Measurements from ENCODE around the gene GET3. TPM values are rescaled to one million over a fixed set of nuclear protein-coding genes. Genes with fewer than 3 reads are reported as not detected.

The GET3 gene
- total and polyA plus RNA-seq, 2 of the 13 experiments (the other 11 are each of a cell fraction or from before 2014, with no cell fraction given), result 57.7 to 59.4 TPM

DNA sequence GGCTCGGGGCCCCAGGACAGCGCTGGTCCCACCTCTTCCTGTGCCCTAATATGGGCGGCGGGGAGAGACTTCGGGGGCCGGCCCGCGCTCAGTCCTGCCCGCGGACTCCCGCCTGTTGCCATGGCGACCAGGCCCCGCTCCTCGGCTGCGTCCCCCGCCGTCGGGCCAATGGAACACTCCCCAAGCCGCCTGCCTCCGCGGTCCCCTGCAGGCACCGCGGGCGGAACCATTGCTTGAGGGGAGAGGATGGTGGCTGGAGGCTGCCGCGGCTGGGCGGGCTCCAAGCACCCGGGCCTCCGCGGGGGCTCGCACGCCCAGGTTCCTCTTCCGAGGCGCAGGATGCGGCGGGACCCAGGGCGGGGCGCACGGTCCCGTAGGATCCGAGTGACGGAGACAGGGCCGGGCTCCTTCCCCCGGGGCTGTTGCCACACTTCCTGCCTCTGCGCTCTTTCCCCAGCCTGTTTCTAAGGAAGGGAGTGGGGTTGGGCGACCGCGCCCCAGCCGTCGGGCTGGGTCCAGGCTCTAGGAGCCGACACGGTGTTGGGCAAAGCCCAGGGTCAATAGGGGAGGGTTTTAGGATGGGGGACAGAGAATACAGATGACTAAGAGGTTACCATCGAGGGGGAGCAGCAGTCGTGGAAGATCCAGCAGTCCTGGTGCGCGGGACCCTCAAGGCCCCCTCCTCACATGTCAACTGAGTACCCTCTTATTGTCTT is 52.8 kb downstream of the GET3 start (continued):
- TF ChIP-seq, protein P1, sequence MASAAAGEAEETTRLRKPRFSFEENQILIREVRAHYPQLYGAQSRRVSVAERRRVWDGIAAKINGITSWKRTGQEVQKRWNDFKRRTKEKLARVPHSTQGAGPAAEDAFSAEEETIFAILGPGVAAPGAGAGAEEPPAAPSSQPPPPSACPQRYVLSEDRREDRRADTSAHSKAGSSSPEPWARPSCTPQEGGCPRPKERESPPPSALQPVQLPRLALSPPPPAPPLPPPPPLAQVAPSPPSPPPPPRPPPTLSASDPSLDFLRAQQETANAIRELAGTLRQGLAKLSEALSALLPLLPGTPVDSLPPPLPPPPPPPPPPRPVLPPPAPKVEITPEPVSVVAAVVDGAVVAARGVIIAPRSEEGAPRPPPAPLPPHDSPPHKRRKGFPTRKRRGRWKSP (CRISPR knock-in tag; IDR thresholded peaks at IDR 0.05), result peak; percentile 62; the same call in 1 of the 2 replicates
- TF ChIP-seq ZNF367 (CRISPR knock-in tag; IDR thresholded peaks at IDR 0.05; ENCODE audit: borderline replicate concordance) (no peak), FOXK1 (CRISPR knock-in tag; IDR thresholded peaks at IDR 0.05; ENCODE audit: borderline replicate concordance, low read depth) (peak; percentile 38; the same call in 1 of the 2 replicates), ZNF75D (CRISPR knock-in tag; IDR thresholded peaks at IDR 0.05; ENCODE audit: borderline replicate concordance) (no peak), GZF1 (CRISPR knock-in tag; IDR thresholded peaks at IDR 0.05) (no peak), ZNF562 (CRISPR knock-in tag; IDR thresholded peaks at IDR 0.05; ENCODE audit: borderline replicate concordance) (no peak), ZSCAN25 (CRISPR knock-in tag; IDR thresholded peaks at IDR 0.05) (no peak), MAF1 (CRISPR knock-in tag; IDR thresholded peaks at IDR 0.05; ENCODE audit: borderline replicate concordance) (no peak), ZNF672 (CRISPR knock-in tag; IDR thresholded peaks at IDR 0.05) (no peak), SOX6 (IDR thresholded peaks at IDR 0.05) (no peak), SOX6 (CRISPR knock-in tag; IDR thresholded peaks at IDR 0.05) (peak; percentile 22), PAWR (CRISPR knock-in tag; IDR thresholded peaks at IDR 0.05; ENCODE audit: borderline replicate concordance) (no peak), NFRKB (IDR thresholded peaks at IDR 0.05) (no peak), HMG20A (CRISPR knock-in tag; IDR thresholded peaks at IDR 0.05; ENCODE audit: borderline replicate concordance) (no peak), KLF15 (CRISPR knock-in tag; IDR thresholded peaks at IDR 0.05; ENCODE audit: borderline replicate concordance) (no peak), ZNF580 (CRISPR knock-in tag; IDR thresholded peaks at IDR 0.05; ENCODE audit: borderline replicate concordance, low read depth) (no peak), ARNTL (CRISPR knock-in tag; IDR thresholded peaks at IDR 0.05) (no peak), ZZZ3 (CRISPR knock-in tag; IDR thresholded peaks at IDR 0.05; ENCODE audit: borderline replicate concordance) (no peak), SRSF4 (IDR thresholded peaks at IDR 0.05; ENCODE audit: low read depth, low read length, poor library complexity, severe bottlenecking) (no peak)
- TF ChIP-seq, protein P2, sequence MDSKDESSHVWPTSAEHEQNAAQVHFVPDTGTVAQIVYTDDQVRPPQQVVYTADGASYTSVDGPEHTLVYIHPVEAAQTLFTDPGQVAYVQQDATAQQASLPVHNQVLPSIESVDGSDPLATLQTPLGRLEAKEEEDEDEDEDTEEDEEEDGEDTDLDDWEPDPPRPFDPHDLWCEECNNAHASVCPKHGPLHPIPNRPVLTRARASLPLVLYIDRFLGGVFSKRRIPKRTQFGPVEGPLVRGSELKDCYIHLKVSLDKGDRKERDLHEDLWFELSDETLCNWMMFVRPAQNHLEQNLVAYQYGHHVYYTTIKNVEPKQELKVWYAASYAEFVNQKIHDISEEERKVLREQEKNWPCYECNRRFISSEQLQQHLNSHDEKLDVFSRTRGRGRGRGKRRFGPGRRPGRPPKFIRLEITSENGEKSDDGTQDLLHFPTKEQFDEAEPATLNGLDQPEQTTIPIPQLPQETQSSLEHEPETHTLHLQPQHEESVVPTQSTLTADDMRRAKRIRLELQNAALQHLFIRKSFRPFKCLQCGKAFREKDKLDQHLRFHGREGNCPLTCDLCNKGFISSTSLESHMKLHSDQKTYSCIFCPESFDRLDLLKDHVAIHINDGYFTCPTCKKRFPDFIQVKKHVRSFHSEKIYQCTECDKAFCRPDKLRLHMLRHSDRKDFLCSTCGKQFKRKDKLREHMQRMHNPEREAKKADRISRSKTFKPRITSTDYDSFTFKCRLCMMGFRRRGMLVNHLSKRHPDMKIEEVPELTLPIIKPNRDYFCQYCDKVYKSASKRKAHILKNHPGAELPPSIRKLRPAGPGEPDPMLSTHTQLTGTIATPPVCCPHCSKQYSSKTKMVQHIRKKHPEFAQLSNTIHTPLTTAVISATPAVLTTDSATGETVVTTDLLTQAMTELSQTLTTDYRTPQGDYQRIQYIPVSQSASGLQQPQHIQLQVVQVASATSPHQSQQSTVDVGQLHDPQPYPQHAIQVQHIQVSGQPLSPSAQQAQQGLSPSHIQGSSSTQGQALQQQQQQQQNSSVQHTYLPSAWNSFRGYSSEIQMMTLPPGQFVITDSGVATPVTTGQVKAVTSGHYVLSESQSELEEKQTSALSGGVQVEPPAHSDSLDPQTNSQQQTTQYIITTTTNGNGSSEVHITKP (CRISPR knock-in tag; IDR thresholded peaks at IDR 0.05; ENCODE audit: low read depth), result peak; percentile 99
- TF ChIP-seq, protein P3, sequence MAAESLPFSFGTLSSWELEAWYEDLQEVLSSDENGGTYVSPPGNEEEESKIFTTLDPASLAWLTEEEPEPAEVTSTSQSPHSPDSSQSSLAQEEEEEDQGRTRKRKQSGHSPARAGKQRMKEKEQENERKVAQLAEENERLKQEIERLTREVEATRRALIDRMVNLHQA (CRISPR knock-in tag; IDR thresholded peaks at IDR 0.05), result no peak
- TF ChIP-seq, protein P4, sequence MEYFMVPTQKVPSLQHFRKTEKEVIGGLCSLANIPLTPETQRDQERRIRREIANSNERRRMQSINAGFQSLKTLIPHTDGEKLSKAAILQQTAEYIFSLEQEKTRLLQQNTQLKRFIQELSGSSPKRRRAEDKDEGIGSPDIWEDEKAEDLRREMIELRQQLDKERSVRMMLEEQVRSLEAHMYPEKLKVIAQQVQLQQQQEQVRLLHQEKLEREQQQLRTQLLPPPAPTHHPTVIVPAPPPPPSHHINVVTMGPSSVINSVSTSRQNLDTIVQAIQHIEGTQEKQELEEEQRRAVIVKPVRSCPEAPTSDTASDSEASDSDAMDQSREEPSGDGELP (IDR thresholded peaks at IDR 0.05; ENCODE audit: borderline replicate concordance, low read depth), result no peak

Measured in HepG2 (cell line).